Neuronal stem cell (in vitro differentiated cells): ENCODE results near the gene GTF2E1.

Experiments used
- DNase-seq: peaks from one replicate; pipeline ENCODE4 v3.0.0-alpha.2; 2013; ENCODE audit warnings: low spot score
- H2AFZ ChIP-seq: one replicate; pipeline ENCODE4 v1.6.1; 2013; ENCODE audit warnings: mild to moderate bottlenecking, low read length, inconsistent platforms
- H2AK5ac ChIP-seq: 2 replicates; pipeline ENCODE4 v1.6.1; 2013; ENCODE audit warnings: low read depth, mild to moderate bottlenecking, inconsistent platforms, low read length, moderate library complexity, mixed read lengths
- H2BK120ac ChIP-seq: 2 replicates; pipeline ENCODE4 v1.6.1; 2013; ENCODE audit warnings: low read depth, mild to moderate bottlenecking, inconsistent platforms, low read length, moderate library complexity, mixed read lengths
- H2BK12ac ChIP-seq: one replicate; pipeline ENCODE4 v1.6.1; 2013; ENCODE audit warnings: low read length, inconsistent platforms
- H2BK15ac ChIP-seq: 2 replicates; pipeline ENCODE4 v1.6.1; 2013; ENCODE audit warnings: mild to moderate bottlenecking, low read length, inconsistent platforms, mixed read lengths
- H2BK5ac ChIP-seq: one replicate; pipeline ENCODE4 v1.6.1; 2013; ENCODE audit warnings: inconsistent platforms, mild to moderate bottlenecking, low read length, moderate library complexity
- H3K14ac ChIP-seq: one replicate; pipeline ENCODE4 v1.6.1; 2013; ENCODE audit warnings: low read length, inconsistent platforms
- H3K18ac ChIP-seq: 2 replicates; pipeline ENCODE4 v1.6.1; 2013; ENCODE audit warnings: low read length, inconsistent platforms
- H3K23ac ChIP-seq: 2 replicates; pipeline ENCODE4 v1.6.1; 2013; ENCODE audit warnings: low read depth, mild to moderate bottlenecking, mixed read lengths, low read length, inconsistent platforms; ENCODE audit not compliant: poor library complexity
- H3K27ac ChIP-seq: replicated peaks from 3 replicates; pipeline ENCODE4 v1.5.1; 2013; ENCODE audit warnings: low read length, inconsistent platforms
- H3K27me3 ChIP-seq, 3 experiments: 2 replicates each; pipeline ENCODE4 v1.6.1; 2013; ENCODE audit warnings: low read length in 3 of 3, mild to moderate bottlenecking in 2 of 3, inconsistent platforms in 1 of 3, low read depth in 1 of 3, mixed read lengths in 1 of 3, moderate library complexity in 1 of 3; ENCODE audit not compliant: control insufficient read depth in 3 of 3, insufficient read depth in 3 of 3
- H3K36me3 ChIP-seq, 2 donors: replicated peaks in 1 of 2; 2 replicates each; pipeline ENCODE4 v1.6.1; 2013; ENCODE audit warnings: low read length in 2 of 2; ENCODE audit not compliant: control insufficient read depth in 2 of 2, insufficient read depth in 2 of 2
- H3K4ac ChIP-seq: 2 replicates; pipeline ENCODE4 v1.6.1; 2013; ENCODE audit warnings: inconsistent platforms, mild to moderate bottlenecking, low read length, moderate library complexity
- H3K4me1 ChIP-seq, 2 donors: 1 replicate in 1 of 2; 2 replicates in 1 of 2; pipeline ENCODE4 v1.6.1; 2013; ENCODE audit warnings: low read length in 2 of 2, low read depth in 1 of 2; ENCODE audit not compliant: control insufficient read depth in 2 of 2, insufficient read depth in 1 of 2
- H3K4me2 ChIP-seq: one replicate; pipeline ENCODE4 v1.6.1; 2013; ENCODE audit warnings: mild to moderate bottlenecking, low read length, inconsistent platforms; ENCODE audit not compliant: insufficient read depth, poor library complexity, severe bottlenecking
- H3K4me3 ChIP-seq, 2 donors: 2 replicates each; pipeline ENCODE4 v1.5.1; 2013; ENCODE audit warnings: low read length in 2 of 2, mild to moderate bottlenecking in 2 of 2, inconsistent platforms in 1 of 2, moderate library complexity in 1 of 2
- H3K79me1 ChIP-seq: one replicate; pipeline ENCODE4 v1.6.1; 2013; ENCODE audit warnings: low read depth, mild to moderate bottlenecking, inconsistent platforms, low read length, moderate library complexity
- H3K9ac ChIP-seq: one replicate; pipeline ENCODE4 v1.6.1; 2013; ENCODE audit warnings: mild to moderate bottlenecking, low read depth, low read length, inconsistent platforms; ENCODE audit not compliant: poor library complexity
- H3K9me3 ChIP-seq, 2 donors: replicated peaks in 1 of 2; 2 replicates each; pipeline versions ENCODE3 to v1.6.1; 2013; ENCODE audit warnings: low read length in 2 of 2, mild to moderate bottlenecking in 2 of 2, inconsistent platforms in 1 of 2, low read depth in 1 of 2, mixed read lengths in 1 of 2, moderate library complexity in 1 of 2; ENCODE audit not compliant: control insufficient read depth in 2 of 2, insufficient read depth in 1 of 2
- H4K8ac ChIP-seq: one replicate; pipeline ENCODE4 v1.6.1; 2013; ENCODE audit warnings: low read depth, mild to moderate bottlenecking, inconsistent platforms, low read length, moderate library complexity
- H4K91ac ChIP-seq: one replicate; pipeline ENCODE4 v1.6.1; 2013; ENCODE audit warnings: low read length, low read depth, mild to moderate bottlenecking, inconsistent platforms; ENCODE audit not compliant: poor library complexity
- WGBS, 2 donors: extraction: QIAGEN DNeasy Blood & Tissue Kit; methylation state at CpG; one replicate each; pipeline ENCODE4 v1.1.7; 2013; ENCODE audit warnings: missing lambda C conversion rate in 2 of 2, mixed read lengths in 1 of 2; ENCODE audit not compliant: insufficient read length in 2 of 2, insufficient replicate concordance in 1 of 2; ENCODE audit errors: extremely low coverage in 2 of 2; 5-methylcytosine and 5-hydroxymethylcytosine counted together

Gene GTF2E1

DNA sequence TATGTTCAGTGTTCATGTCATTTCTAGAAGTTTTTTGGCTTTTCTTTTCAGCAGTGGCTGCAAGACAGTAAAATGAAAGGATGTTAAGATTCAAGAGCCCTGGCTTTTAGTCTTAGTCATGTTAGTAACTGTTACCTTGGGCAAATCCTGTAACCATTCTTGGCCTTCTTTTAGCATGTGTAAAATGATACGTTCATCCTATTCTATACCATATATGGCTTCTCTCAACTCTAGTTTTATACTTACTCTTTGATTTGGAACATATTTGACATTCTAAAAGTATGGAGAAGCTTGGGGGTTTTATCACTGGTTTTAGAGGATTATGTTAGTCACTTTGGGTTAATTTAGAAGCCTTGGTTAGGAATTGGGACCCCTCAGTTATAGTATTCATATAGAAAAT lies 20.1 kb downstream of the GTF2E1 start:
- H2BK120ac ChIP-seq: no peak overlapping the region
- WGBS, 2 donors: no CpG with 5 or more reads among the region's 1 CpG
- H3K4me3 ChIP-seq: no peak overlapping the region
- H2BK15ac ChIP-seq: no peak overlapping the region
- no peak overlapping the region for H2AFZ ChIP-seq
- peaks cover 2% of the 10 kb centered on the region for H3K79me1 ChIP-seq
- H3K36me3 ChIP-seq: peaks cover 0 to 7% of the 10 kb centered on the region in 2 donors
- no peaks in the 10 kb centered on the region for H3K27me3 ChIP-seq
- no peak overlapping the region for H3K14ac ChIP-seq
- no peak overlapping the region for H2BK12ac ChIP-seq
- no peak overlapping the region for H3K27ac ChIP-seq
- no peaks in the 10 kb centered on the region for H3K4me1 ChIP-seq
- no peaks in the 10 kb centered on the region for H3K9me3 ChIP-seq
- H3K9ac ChIP-seq: no peak overlapping the region
- no peak for DNase-seq
- H3K23ac ChIP-seq: no peak overlapping the region
- no peak overlapping the region for H2AK5ac ChIP-seq
- no peak overlapping the region for H2BK5ac ChIP-seq
- H3K18ac ChIP-seq: no peak overlapping the region
- H3K4ac ChIP-seq: no peak overlapping the region
- no peak overlapping the region for H4K91ac ChIP-seq
- H3K4me2 ChIP-seq: no peak overlapping the region
- H4K8ac ChIP-seq: no peak overlapping the region

GRCh38 chr3:120763601-120764000 lies 21.1 kb downstream of the GTF2E1 start:
- Histone ChIP-seq H3K4me1 (no peaks in the 10 kb centered on the region), H3K27ac (no peak overlapping the region)

DNA sequence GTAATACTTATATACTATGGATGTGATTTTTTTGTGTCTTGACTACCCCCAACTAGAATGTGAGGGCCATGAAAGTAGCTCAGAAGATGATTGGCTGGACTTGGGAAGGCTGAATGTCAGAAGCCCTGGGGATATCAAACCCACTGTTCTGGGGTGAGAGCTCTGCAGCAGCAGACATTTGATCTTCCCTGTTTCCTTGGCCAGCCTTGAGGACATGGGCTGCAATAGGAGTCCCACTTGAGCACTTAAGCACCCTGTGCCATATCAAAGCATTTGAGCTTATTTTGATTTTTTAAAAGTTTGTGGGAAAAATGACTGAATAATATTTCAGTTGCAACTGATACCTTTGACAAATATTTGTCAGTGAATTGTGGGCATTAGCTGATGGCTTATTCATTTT lies 21.7 kb downstream of the GTF2E1 start:
- Histone ChIP-seq H3K4me1 (no peaks in the 10 kb centered on the region), H3K18ac (no peak overlapping the region), H2AK5ac (no peak overlapping the region), H4K8ac (no peak overlapping the region), H3K27ac (no peak overlapping the region), H3K9me3 (no peaks in the 10 kb centered on the region), H3K36me3 (peaks cover 0 to 9% of the 10 kb centered on the region in 2 donors), H2AFZ (no peak overlapping the region), H3K14ac (no peak overlapping the region), H2BK12ac (no peak overlapping the region), H3K9ac (no peak overlapping the region), H2BK15ac (no peak overlapping the region), H3K79me1 (peaks cover 2% of the 10 kb centered on the region), H3K27me3 (no peaks in the 10 kb centered on the region), H4K91ac (no peak overlapping the region), H3K4me2 (no peak overlapping the region), H2BK120ac (no peak overlapping the region), H3K4ac (no peak overlapping the region), H3K23ac (no peak overlapping the region), H2BK5ac (no peak overlapping the region), H3K4me3 (no peak overlapping the region)
- no peak for DNase-seq

More at GRCh38 chr3:120763601-120764000, 21.1 kb downstream of the GTF2E1 start:
- H3K14ac ChIP-seq: no peak overlapping the region
- H3K23ac ChIP-seq: no peak overlapping the region
- no peaks in the 10 kb centered on the region for H3K27me3 ChIP-seq
- H3K18ac ChIP-seq: no peak overlapping the region
- no peak overlapping the region for H3K4me2 ChIP-seq
- H3K4me3 ChIP-seq: no peak overlapping the region
- peaks cover 2% of the 10 kb centered on the region for H3K79me1 ChIP-seq
- no peak overlapping the region for H2AK5ac ChIP-seq
- no peak for DNase-seq
- H4K8ac ChIP-seq: no peak overlapping the region
- no peak overlapping the region for H2BK15ac ChIP-seq
- peaks cover 0 to 7% of the 10 kb centered on the region in 2 donors for H3K36me3 ChIP-seq
- no CpG with 5 or more reads among the region's 1 CpG for WGBS, 2 donors
- no peak overlapping the region for H2BK120ac ChIP-seq
- no peak overlapping the region for H2AFZ ChIP-seq
- no peak overlapping the region for H4K91ac ChIP-seq
- H2BK12ac ChIP-seq: no peak overlapping the region
- no peak overlapping the region for H3K4ac ChIP-seq
- H3K9me3 ChIP-seq: no peaks in the 10 kb centered on the region
- no peak overlapping the region for H2BK5ac ChIP-seq
- no peak overlapping the region for H3K9ac ChIP-seq

DNA sequence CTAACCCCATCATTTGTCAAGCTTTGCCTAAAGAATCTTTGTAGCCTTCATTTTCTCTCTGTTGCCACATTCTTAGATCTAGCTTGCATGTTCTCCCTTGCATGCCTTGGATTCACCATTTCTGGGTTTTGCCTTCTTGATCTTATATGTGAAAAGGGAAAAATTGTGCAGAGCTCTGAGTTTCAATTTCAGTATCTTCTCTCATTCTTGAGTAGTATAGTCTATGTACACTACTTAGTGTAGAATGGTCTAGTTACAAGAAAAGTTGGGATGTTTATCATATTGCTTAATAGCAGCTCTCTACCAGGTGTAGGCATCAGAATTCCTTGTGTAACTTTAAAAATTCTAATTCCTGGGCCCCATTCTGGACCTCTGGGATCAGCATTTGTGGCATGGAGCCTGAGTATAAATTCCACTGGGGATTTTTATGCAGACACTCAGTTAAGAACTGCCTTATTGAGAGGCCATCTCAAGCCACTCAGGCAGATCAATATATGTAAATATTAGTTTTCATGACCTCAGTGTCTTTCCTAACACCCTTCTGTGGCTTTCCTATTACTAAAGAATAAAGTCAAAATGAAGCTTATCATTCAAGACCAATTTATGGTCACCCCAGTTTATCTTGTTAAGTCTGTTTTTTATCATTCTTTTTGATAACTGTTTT lies 23.4 kb downstream of the GTF2E1 start:
- Histone ChIP-seq H4K8ac (no peak overlapping the region), H3K14ac (no peak overlapping the region), H3K23ac (no peak overlapping the region), H3K4me3 (no peak overlapping the region), H3K79me1 (peaks cover 2% of the 10 kb centered on the region), H3K9me3 (no peaks in the 10 kb centered on the region), H3K9ac (no peak overlapping the region), H2BK120ac (no peak overlapping the region), H3K27me3 (no peaks in the 10 kb centered on the region), H3K27ac (no peak overlapping the region), H2BK15ac (no peak overlapping the region), H2AK5ac (no peak overlapping the region), H3K4me2 (no peak overlapping the region), H3K4me1 (no peaks in the 10 kb centered on the region), H2BK12ac (no peak overlapping the region), H3K36me3 (peaks cover 0 to 21% of the 10 kb centered on the region in 2 donors), H4K91ac (no peak overlapping the region), H2BK5ac (no peak overlapping the region), H2AFZ (no peak overlapping the region), H3K4ac (no peak overlapping the region), H3K18ac (no peak overlapping the region)
- no peak for DNase-seq
